Measurements from ENCODE around the gene SVEP1.
"Not testable (repeated sequence)": the region's sequence is repeated elsewhere in the genome, so short reads cannot be mapped to it uniquely, and the experiment has no call there.

Gene SVEP1

DNA sequence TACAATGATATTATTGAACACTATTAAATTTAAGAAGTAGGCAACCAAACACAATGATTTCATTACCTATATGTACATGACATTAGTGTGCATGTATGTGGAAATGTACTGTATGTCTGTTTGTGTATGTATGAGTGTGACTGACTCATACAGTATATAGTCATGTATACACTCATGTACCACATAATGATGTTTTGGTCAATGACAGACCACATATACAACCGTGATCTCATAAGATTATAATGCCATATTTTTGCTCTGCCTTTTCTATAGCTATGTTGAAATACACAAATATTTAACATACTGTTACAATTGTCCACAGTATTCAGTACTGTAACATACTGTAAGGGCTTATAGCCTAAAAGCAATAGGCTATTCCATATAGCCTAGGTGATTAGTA, 19.7 kb downstream of the SVEP1 start:
- Mint-ChIP-seq H3K4me1 (no peaks in the 10 kb centered on the region), H3K27me3 (no peaks in the 10 kb centered on the region), H3K4me3 (no peak overlapping the region), H3K27ac (no peak overlapping the region), H3K36me3 (no peaks in the 10 kb centered on the region), H3K9me3 (no peaks in the 10 kb centered on the region)
- no peak for DNase-seq
- CTCF ChIA-PET: no interaction called here

DNA sequence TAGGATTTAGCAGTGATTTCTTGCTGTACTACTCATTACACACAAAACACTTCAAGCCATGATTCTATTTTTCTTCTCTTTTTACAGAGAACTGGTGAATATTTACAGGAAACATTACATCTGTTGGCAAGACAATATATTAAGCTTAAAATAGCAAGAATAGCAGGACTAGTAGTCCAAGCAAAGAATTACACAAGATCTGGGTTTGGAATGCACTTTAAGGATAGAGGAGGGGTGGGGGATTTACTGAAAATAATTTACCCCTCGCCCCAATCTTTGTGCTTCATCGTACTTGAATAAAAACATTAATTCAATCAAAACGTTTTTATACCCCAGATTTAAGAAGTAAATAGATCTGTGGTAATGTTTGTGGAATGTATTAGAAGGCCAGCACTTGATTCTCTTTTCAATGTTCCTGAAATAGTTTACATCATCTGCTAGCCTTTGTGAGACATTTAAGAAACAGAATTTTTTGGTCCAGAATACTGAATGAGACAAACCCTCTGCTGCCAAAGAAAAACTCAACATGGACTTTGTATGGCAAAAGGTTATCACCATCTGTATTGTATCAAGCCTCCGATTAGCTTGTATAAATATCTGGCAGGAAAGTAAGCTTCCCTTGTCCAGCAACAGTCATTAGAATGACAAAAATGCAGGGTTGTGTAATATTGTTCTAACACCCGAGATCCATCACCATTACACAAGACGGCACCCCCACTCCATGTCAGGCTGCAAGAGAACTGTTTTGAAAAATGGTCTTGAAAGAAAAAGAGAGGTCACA, 23.8 kb downstream of the SVEP1 start:
- no peaks in the 10 kb centered on the region for H3K36me3 Mint-ChIP-seq
- H3K27me3 Mint-ChIP-seq: no peaks in the 10 kb centered on the region
- no peaks in the 10 kb centered on the region for H3K4me1 Mint-ChIP-seq
- no peak overlapping the region for H3K4me3 Mint-ChIP-seq
- CTCF ChIA-PET: no interaction called here
- H3K27ac Mint-ChIP-seq: no peak overlapping the region
- DNase-seq: no peak
- no peaks in the 10 kb centered on the region for H3K9me3 Mint-ChIP-seq

DNA sequence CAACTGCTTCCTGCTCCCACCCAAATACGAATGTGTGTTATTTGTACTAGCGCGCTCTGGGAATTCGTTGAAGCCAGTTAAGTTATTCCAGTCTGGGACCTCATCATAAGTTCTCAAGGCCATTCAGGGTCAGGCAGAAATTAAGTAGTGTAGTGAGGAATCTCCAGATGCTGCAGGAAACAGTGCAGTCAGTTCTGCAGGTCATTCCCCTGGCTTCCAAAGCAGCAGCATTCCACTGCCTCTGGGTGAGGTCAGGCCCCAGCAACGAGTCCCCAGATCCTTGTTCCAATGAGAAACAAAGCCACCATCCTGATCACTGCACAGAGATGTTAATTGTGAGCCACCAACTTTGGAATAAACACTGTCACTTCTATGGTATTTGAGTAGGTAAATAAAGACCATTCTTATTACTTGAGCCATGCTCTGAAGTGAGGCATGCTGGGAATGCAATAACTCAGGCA, 33.1 kb downstream of the SVEP1 start:
- Mint-ChIP-seq H3K4me3 (no peak overlapping the region), H3K9me3 (no peaks in the 10 kb centered on the region), H3K27me3 (no peaks in the 10 kb centered on the region), H3K4me1 (no peaks in the 10 kb centered on the region), H3K36me3 (no peaks in the 10 kb centered on the region), H3K27ac (no peak overlapping the region)
- no peak for DNase-seq
- CTCF ChIA-PET: no interaction called here

DNA sequence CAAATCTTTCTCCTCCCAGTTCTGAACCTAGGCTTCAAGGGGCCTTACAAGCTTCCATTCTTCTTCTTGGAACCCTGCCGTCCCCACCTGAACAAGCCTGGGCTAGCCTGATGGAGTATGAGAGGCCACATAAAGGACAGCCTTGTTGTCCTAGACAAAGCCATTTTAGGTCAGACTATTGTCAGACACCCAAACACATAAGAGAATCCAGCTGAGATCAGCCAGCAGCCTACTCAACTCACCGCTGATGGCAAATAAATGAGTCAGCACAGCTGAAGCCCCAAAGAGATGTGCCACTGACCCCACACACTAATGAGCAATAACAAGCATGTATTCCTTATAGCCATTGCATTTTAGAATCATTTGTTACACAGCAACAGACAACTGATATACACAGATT, 33.8 kb downstream of the SVEP1 start:
- no peaks in the 10 kb centered on the region for H3K27me3 Mint-ChIP-seq
- DNase-seq: no peak
- H3K4me3 Mint-ChIP-seq: no peak overlapping the region
- CTCF ChIA-PET: no interaction called here
- no peaks in the 10 kb centered on the region for H3K36me3 Mint-ChIP-seq
- no peak overlapping the region for H3K27ac Mint-ChIP-seq
- H3K4me1 Mint-ChIP-seq: no peaks in the 10 kb centered on the region
- no peaks in the 10 kb centered on the region for H3K9me3 Mint-ChIP-seq

DNA sequence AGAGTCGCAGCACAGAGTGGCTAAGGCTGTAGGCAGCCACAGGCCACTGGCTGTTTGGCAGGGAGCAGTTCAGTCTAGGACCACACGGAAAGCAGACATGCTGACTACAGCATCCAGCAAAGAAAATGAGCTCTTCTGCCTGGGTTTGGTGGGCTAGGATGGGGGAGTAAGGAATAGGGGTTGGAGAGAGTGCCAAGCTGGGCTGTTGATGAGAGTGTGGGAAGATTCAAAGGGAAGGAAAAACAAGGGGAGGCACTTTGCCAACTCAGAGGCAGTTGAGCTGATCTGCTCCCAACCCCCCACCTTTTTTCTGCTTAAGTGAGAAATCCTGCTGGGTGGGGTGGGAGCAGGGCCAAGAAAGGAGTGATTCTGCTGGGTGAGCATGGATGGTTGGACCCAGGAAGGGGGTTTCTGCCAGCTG, 35.9 kb downstream of the SVEP1 start:
- H3K27ac Mint-ChIP-seq: no peak overlapping the region
- H3K36me3 Mint-ChIP-seq: no peaks in the 10 kb centered on the region
- no peaks in the 10 kb centered on the region for H3K27me3 Mint-ChIP-seq
- CTCF ChIA-PET: no interaction called here
- no peak overlapping the region for H3K4me3 Mint-ChIP-seq
- DNase-seq: no peak
- no peaks in the 10 kb centered on the region for H3K9me3 Mint-ChIP-seq
- no peaks in the 10 kb centered on the region for H3K4me1 Mint-ChIP-seq

DNA sequence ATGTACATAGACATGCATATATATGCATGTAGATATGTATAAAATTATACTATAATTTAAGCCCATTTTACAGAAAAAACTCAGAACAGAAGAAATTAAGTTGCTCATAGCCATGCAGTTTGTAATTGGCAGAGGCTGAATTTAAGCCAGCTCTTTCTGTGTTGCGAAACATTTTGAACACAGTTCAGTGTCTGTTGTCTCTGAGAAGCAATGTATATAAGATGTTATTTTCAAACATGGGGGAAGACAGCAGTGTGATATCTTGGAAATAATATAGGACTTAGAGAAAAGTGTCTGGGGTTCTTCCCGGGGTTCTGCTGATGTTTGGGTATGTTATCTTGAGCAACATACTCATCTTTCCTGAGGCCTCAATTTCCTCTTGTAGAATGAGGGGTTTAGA, 37.6 kb downstream of the SVEP1 start:
- H3K4me1 Mint-ChIP-seq: no peaks in the 10 kb centered on the region
- CTCF ChIA-PET: no interaction called here

DNA sequence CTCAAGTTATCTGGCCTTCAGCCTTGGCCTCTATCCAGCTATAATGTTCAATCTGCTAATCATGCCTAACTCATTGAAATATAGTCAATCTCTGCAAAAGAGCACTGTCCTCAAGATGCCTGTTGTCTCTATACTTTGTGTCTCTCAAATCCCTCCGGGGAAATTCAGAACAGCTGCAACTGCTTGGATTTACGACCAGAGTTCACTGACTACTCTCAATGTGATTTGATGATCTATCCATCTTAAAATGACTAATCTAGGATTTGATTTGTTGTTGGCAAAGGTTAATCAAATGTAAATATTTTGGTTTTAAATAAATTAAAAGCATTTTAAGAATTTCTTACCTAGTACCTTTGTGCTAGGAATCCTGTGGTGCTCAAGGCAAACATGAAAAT, 40.9 kb downstream of the SVEP1 start:
- CTCF ChIA-PET: no interaction called here
- no peaks in the 10 kb centered on the region for H3K27me3 Mint-ChIP-seq
- no peaks in the 10 kb centered on the region for H3K36me3 Mint-ChIP-seq
- H3K9me3 Mint-ChIP-seq: no peaks in the 10 kb centered on the region
- no peaks in the 10 kb centered on the region for H3K4me1 Mint-ChIP-seq
- no peak for DNase-seq
- H3K27ac Mint-ChIP-seq: no peak overlapping the region
- H3K4me3 Mint-ChIP-seq: no peak overlapping the region

More for the DNA sequence above, 37.6 kb downstream of the SVEP1 start:
- no peak overlapping the region for H3K4me3 Mint-ChIP-seq
- H3K9me3 Mint-ChIP-seq: no peaks in the 10 kb centered on the region
- H3K36me3 Mint-ChIP-seq: no peaks in the 10 kb centered on the region
- H3K27ac Mint-ChIP-seq: no peak overlapping the region
- no peak for DNase-seq
- H3K27me3 Mint-ChIP-seq: no peaks in the 10 kb centered on the region

DNA sequence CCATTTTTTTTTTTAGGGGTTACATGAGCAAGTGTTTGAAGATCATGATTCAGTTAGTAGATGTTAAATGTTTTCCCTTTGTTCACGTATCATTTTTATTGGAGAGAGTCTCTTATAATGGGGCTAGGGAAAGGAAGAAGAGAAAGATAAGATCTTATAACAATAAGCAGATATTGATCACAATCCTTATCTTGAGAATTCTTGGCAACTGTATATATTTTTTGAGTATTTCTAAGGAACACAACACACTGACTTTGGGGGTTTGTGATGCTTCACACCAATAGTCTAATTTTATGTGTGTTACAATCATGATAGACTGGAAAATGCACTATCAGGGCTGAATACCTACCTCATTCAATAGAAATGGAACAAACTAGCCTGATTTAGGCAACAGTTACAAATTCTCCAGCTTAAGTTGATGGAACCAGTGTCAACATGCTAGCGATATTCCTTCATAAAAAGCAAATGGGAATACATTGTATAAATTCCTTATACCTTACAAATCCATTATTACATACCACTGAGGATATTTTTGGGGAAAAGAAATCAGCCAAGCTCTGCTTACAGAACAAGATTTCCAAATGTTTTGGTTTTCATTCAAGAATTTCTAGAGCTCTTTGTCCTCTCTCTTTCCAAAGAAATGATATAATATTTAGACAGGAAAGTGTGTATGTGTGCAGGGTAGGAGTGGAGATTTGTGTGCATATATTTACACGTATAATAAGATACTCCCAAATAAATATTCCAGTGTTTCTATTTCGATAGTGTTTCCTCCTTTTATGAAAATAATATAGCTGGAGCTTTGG, 41.5 kb downstream of the SVEP1 start:
- H3K4me3 Mint-ChIP-seq: no peak overlapping the region
- no peak overlapping the region for H3K27ac Mint-ChIP-seq
- no peaks in the 10 kb centered on the region for H3K9me3 Mint-ChIP-seq
- no peaks in the 10 kb centered on the region for H3K36me3 Mint-ChIP-seq
- H3K4me1 Mint-ChIP-seq: no peaks in the 10 kb centered on the region
- DNase-seq: no peak
- no peaks in the 10 kb centered on the region for H3K27me3 Mint-ChIP-seq
- CTCF ChIA-PET: no interaction called here

DNA sequence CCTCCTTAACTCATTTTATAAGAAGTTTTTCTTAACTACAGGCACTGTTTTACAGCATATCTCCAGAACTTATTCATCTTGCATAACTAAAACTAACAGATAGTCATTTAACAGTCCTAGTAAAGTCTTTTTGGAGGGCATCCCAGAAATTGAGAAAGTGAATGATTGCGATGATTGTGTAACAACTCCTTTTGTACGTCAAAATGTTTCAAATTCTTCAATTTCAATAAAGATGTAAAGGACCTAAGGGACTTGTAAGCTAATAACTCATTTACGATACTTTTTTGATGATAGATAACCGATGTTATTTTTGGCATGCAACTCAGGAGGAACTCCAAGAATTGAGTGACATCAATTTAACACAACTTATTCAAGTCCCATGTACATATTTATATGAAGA, 42.7 kb downstream of the SVEP1 start:
- no peaks in the 10 kb centered on the region for H3K27me3 Mint-ChIP-seq

DNA sequence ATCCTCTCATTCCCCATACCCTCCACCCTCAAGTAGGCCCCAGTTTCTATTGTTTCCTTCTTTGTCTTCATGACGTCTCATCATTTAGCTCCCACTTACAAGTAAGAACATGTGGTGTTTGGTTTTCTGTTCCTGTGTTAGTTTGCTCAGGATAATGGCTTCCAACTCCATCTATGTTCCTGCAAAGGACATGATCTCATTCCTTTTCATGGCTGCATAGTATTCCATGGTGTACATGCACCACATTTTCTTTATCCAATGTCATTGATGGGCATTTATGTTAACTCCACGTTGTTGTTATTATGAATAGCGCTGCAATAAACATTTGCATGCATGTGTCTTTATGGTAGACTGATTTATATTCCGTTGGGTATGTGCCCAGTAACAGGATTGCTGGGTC, 45.4 kb downstream of the SVEP1 start:
- not testable (repeated sequence) for H3K9me3 Mint-ChIP-seq, H3K27me3 Mint-ChIP-seq, H3K4me1 Mint-ChIP-seq, H3K36me3 Mint-ChIP-seq, H3K27ac Mint-ChIP-seq, H3K4me3 Mint-ChIP-seq, DNase-seq
- CTCF ChIA-PET: interaction anchor here (0.6 kb wide), 1 partner anchor 17 kb away, joined by 3 read pairs; no protein-coding TSS in a partner anchor

More for the DNA sequence above, 42.7 kb downstream of the SVEP1 start:
- Mint-ChIP-seq H3K36me3 (no peaks in the 10 kb centered on the region), H3K9me3 (no peaks in the 10 kb centered on the region), H3K4me1 (no peaks in the 10 kb centered on the region), H3K27ac (no peak overlapping the region), H3K4me3 (no peak overlapping the region)
- CTCF ChIA-PET: no interaction called here
- DNase-seq: no peak

DNA sequence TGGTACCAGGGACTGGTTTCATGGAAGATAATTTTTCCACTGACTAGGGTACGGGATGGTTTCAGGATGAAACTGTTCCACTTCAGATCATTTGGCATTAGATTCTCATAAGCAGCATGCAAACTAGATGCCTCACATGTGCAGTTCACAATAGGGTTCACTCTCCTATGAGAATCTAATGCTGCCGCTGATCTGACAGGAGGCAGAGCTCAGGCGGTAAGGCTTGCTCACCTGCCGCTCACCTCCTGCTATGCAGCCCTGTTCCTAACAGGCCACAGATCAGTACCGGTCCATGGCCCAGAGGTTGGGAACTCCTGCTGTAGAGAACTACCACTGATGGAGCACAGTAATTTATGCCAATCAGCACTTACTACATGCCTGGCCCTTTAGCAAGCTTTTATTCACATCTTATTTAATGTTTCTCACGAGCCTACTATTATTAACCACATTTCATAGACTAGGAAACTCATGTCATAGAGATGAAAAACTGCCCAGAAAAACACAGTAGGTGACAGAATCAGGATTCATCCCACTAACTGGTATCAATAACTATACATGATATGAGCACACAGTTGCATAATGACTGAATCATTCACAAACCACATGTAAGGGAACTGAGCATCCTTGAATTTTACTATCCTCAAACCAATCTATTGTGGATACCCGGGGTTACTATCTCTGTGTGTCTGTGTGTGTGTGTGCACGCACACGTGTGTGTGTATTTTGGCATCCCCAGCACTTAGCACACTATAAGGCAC, 46.5 kb downstream of the SVEP1 start:
- no peak overlapping the region for H3K4me3 Mint-ChIP-seq
- DNase-seq: no peak
- no peaks in the 10 kb centered on the region for H3K9me3 Mint-ChIP-seq
- CTCF ChIA-PET: no interaction called here
- H3K36me3 Mint-ChIP-seq: no peaks in the 10 kb centered on the region
- H3K27ac Mint-ChIP-seq: no peak overlapping the region
- H3K27me3 Mint-ChIP-seq: no peaks in the 10 kb centered on the region
- no peaks in the 10 kb centered on the region for H3K4me1 Mint-ChIP-seq

DNA sequence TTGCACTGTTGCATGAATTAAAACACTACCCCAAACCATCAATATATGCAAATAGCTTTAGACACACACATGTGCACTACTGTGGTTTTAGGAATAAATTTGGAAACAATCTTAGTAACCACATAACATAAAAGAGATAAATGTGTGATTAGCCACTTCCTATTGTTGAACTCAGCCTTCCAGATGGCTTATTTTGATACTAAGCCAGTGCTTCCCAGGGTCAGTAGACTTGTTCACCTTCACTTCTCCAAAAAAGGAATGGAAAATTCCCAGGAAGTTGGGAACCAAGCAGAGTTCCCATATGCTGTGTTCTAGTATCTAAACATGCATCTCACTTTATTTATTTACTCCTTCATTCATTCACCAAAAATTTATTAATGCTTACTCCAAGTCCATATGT, 47.8 kb downstream of the SVEP1 start:
- Mint-ChIP-seq H3K4me1 (no peaks in the 10 kb centered on the region), H3K4me3 (no peak overlapping the region), H3K27ac (no peak overlapping the region), H3K9me3 (no peaks in the 10 kb centered on the region), H3K27me3 (no peaks in the 10 kb centered on the region), H3K36me3 (no peaks in the 10 kb centered on the region)
- CTCF ChIA-PET: no interaction called here
- no peak for DNase-seq

DNA sequence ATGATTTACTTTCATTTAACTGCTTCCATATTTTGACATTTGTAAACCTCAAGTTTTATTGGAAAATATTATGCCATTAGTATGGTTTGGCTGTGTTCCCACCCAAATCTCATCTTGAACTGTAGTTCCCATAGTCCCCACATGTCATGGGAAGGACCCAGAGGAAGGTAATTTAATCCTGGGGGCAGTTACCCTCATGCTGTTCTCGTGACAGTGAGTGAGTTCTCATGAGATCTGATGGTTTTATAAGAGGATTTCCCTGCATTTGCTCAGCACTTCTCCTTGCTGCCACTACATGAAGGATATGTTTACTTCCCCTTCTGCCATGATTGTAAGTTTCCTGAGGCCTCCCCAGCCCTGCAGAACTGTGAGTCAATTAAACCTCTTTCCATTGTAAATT, 48.3 kb downstream of the SVEP1 start:
- H3K4me3 Mint-ChIP-seq, DNase-seq, H3K9me3 Mint-ChIP-seq, H3K4me1 Mint-ChIP-seq, H3K27ac Mint-ChIP-seq, H3K36me3 Mint-ChIP-seq, H3K27me3 Mint-ChIP-seq, CTCF ChIA-PET: not testable (repeated sequence)

DNA sequence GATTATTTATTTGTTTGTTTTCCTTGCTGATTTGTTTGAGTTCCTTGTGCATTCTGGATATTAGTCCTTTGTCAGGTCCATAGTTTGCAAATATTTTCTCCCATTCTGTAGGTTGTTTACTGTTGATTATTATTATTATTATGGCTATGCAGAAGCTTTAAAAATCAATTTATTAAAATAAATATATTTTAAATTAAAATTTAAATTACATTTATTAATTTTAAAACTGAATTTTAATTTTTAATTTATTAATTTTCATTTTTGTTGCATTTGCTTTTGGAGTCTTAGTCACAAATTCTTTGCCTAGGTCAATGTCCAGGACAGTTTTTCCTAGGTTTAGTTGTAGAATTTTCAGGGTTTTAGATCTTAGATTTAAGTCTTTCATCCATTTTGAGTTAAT, 50.9 kb downstream of the SVEP1 start:
- Mint-ChIP-seq H3K4me1 (no peaks in the 10 kb centered on the region), H3K4me3 (no peak overlapping the region), H3K27me3 (no peaks in the 10 kb centered on the region), H3K27ac (no peak overlapping the region), H3K9me3 (no peaks in the 10 kb centered on the region), H3K36me3 (no peaks in the 10 kb centered on the region)
- CTCF ChIA-PET: no interaction called here
- DNase-seq: no peak

DNA sequence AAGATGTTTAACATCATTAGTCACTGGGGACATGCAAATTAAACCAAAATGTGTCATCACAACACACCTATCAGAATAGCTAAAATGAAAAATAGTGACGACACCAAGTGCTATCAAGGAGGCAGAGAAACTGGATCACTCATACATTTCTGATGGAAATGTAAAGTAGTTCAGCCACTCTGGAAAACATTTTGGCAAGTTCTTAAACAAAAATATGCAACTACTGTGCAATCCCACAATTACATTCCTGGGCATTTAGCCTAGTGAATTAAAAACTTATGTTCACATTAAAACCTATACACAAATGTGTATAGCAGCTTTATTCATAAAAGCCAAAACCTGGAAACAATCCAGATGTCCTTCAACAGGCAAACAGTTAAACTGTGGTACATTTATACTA, 53.1 kb downstream of the SVEP1 start:
- no peaks in the 10 kb centered on the region for H3K4me1 Mint-ChIP-seq

More for the DNA sequence above, 53.1 kb downstream of the SVEP1 start:
- Mint-ChIP-seq H3K36me3 (no peaks in the 10 kb centered on the region), H3K27me3 (no peaks in the 10 kb centered on the region), H3K27ac (no peak overlapping the region), H3K4me3 (no peak overlapping the region), H3K9me3 (no peaks in the 10 kb centered on the region)
- DNase-seq: no peak
- CTCF ChIA-PET: no interaction called here

All from activated naive CD4-positive, alpha-beta T cell treated with anti-CD3 and anti-CD28 coated beads, Interleukin-2, amount 10 ng/mL, durations not matched to agents 7 days and 5 days (primary cell).